PFSK-1 (cell line): Measurements from ENCODE around the gene PPM1M. TPM values are rescaled to one million over a fixed set of nuclear protein-coding genes. Genes with fewer than 3 reads are reported as not detected.

Experiments used
- FOXP2 ChIP-seq: optimal IDR thresholded peaks from 2 replicates; pipeline ENCODE3; 2011; ENCODE audit warnings: borderline replicate concordance, control low read depth, inconsistent platforms; ENCODE audit not compliant: insufficient read depth; ENCODE audit errors: extremely low read length, extremely low read depth
- POLR2AphosphoS5 ChIP-seq: IDR thresholded peaks from 2 replicates; pipeline ENCODE4 v1.6.1; 2012; ENCODE audit warnings: low read depth, mild to moderate bottlenecking, control low read depth, low read length, moderate library complexity
- SIN3A ChIP-seq: IDR thresholded peaks from 2 replicates; pipeline ENCODE4 v1.6.1; 2012; ENCODE audit warnings: mild to moderate bottlenecking, low read length, moderate library complexity, borderline replicate concordance; ENCODE audit not compliant: insufficient read depth
- TAF1 ChIP-seq: IDR thresholded peaks from 2 replicates; pipeline ENCODE4 v1.6.1; 2012; ENCODE audit warnings: low read length, control low read depth, borderline replicate concordance; ENCODE audit not compliant: insufficient read depth
- polyA plus RNA-seq: library from polyadenylated mRNA; unstranded; fragments of >200 nt; gene quantifications from one replicate; pipeline ENCODE4 v1.2.1, GENCODE V29; 2012; ENCODE audit warnings: low read depth, missing spikeins; ENCODE audit not compliant: insufficient read length
- TF ChIP-seq, protein P1 (sequence below), 2 experiments: IDR thresholded peaks; 2 replicates each; pipeline versions ENCODE4 v1.6.1 to v1.8.0; 2011 to 2012; ENCODE audit warnings: low read depth in 2 of 2, low read length in 2 of 2, control low read depth in 1 of 2, inconsistent platforms in 1 of 2, mild to moderate bottlenecking in 1 of 2, moderate library complexity in 1 of 2; ENCODE audit not compliant: insufficient read depth in 1 of 2

PPM1M gene, protein sequence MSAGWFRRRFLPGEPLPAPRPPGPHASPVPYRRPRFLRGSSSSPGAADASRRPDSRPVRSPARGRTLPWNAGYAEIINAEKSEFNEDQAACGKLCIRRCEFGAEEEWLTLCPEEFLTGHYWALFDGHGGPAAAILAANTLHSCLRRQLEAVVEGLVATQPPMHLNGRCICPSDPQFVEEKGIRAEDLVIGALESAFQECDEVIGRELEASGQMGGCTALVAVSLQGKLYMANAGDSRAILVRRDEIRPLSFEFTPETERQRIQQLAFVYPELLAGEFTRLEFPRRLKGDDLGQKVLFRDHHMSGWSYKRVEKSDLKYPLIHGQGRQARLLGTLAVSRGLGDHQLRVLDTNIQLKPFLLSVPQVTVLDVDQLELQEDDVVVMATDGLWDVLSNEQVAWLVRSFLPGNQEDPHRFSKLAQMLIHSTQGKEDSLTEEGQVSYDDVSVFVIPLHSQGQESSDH
- polyA plus RNA-seq: 16.0 TPM

DNA sequence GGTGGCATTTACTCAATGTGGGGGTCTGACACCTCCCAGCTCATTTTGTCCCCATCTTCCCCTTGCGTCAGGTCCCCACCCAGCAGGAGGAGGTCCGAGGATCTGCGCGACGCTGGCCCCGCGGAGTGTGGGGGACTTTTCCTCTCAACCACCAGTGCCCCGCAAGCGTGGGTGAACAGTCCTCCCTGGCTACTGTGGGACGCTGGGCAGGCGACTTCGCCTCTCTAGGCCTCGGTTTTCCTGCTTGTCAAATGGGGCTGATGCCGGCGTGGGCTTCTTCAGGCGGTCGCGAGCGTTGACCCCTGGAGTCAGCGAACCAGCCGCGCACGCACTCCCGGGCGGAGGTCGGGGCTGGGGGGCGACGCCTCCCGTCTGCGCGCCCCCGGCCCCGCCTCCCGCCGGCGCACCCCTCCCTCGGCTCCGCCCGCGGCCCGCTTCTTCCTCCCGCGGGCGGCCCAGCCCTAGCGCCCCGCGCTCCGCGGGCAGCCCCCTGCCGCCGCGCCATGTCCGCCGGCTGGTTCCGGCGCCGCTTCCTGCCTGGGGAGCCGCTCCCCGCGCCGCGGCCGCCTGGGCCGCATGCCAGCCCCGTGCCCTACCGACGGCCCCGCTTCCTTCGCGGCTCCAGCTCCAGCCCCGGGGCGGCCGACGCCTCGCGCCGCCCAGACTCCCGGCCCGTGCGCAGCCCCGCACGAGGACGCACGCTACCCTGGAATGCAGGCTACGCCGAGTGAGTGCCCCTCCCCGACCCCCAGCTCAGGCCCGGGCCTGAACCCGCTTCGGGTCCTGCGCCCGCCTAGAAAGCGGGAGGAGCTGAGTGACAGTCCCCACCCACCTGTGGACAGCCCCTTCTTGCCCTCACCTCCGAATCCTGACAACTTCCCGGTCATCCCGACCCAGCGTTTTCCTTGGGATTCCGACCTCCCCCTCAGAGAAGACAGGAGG lies at the start of gene PPM1M:
Gene PPM1M (plus strand): TSS at position 438 of the 942 bp plus-strand sequence. CDS start 66 bp downstream, at position 504.
- TF ChIP-seq TAF1 (no peak), SIN3A (no peak), FOXP2 (no peak), POLR2AphosphoS5 (no peak)
- TF ChIP-seq, protein P1, sequence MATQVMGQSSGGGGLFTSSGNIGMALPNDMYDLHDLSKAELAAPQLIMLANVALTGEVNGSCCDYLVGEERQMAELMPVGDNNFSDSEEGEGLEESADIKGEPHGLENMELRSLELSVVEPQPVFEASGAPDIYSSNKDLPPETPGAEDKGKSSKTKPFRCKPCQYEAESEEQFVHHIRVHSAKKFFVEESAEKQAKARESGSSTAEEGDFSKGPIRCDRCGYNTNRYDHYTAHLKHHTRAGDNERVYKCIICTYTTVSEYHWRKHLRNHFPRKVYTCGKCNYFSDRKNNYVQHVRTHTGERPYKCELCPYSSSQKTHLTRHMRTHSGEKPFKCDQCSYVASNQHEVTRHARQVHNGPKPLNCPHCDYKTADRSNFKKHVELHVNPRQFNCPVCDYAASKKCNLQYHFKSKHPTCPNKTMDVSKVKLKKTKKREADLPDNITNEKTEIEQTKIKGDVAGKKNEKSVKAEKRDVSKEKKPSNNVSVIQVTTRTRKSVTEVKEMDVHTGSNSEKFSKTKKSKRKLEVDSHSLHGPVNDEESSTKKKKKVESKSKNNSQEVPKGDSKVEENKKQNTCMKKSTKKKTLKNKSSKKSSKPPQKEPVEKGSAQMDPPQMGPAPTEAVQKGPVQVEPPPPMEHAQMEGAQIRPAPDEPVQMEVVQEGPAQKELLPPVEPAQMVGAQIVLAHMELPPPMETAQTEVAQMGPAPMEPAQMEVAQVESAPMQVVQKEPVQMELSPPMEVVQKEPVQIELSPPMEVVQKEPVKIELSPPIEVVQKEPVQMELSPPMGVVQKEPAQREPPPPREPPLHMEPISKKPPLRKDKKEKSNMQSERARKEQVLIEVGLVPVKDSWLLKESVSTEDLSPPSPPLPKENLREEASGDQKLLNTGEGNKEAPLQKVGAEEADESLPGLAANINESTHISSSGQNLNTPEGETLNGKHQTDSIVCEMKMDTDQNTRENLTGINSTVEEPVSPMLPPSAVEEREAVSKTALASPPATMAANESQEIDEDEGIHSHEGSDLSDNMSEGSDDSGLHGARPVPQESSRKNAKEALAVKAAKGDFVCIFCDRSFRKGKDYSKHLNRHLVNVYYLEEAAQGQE (IDR thresholded peaks at IDR 0.05; ENCODE audit: insufficient read depth in 1 of 2, low read depth in 2 of 2, low read length in 2 of 2): no peak

DNA sequence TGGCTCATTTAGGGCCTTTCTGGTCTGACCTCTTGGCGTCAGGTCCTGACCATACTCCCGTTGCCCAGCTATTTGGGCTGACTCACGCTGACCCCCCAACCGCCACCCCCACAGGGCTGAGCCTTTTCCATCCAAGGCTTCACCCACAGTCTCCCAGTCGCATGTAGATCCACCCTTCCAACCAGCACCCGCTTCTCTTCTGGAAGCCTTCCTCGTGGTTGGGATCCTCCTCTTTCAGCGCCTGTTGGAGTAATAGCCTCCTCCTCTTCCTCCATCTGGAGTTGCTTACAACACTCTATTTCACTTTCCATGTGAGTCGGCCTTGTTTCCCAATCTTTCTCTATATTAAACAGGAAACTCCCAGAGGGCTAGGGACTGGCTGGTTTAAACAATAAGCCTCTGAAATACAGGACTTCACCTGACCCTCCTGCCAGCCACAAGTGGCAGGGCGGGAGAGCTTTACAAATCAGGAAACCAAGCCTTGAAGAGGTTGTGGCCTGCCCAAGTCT lies 49.7 kb upstream of the PPM1M start:
- no peak for TF ChIP-seq TAF1
- TF ChIP-seq POLR2AphosphoS5: no peak
- TF ChIP-seq SIN3A: no peak
- TF ChIP-seq FOXP2: no peak
- TF ChIP-seq, protein P1 (IDR thresholded peaks at IDR 0.05; ENCODE audit: insufficient read depth in 1 of 2, low read depth in 2 of 2, low read length in 2 of 2): no peak

DNA sequence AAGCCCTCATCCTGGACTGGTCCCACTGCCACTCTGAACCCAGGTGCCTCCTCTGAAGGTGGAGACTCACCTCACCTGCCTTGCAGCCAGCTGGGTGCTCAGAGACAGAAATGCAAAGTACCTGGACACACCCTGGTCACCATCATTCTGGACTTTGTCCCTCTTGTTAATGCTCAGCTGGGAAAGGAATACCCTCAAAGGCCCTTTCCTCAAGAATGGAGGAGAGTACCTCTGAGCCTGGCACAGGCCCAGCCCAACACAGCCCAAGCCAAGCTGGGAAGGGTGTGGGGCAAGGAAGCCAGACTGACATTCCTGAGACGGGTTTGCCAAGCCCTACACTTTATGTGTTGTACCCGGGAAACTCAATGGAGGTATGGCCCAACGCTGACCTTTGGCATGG lies 48.6 kb upstream of the PPM1M start:
- TF ChIP-seq, protein P1 (IDR thresholded peaks at IDR 0.05; ENCODE audit: insufficient read depth in 1 of 2, low read depth in 2 of 2, low read length in 2 of 2): no peak
- no peak for TF ChIP-seq POLR2AphosphoS5

DNA sequence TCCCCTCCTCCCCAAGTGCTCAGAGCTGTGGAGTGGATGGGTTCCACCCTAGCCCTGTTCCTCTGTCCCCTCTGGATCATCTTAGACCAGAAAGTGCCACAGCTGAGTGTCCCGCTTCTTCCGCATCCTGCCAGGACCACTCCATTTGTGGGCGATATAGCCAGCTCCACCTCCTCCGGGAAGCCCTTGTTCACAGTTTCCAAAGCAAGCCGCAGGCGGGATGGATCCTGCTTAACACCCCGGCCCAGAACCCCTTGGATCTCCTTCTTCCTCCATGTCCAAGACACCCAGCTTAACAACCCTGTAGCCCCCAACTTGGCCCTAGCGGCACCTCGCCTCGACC lies 48.1 kb upstream of the PPM1M start:
- no peak for TF ChIP-seq POLR2AphosphoS5
- TF ChIP-seq, protein P1 (IDR thresholded peaks at IDR 0.05; ENCODE audit: insufficient read depth in 1 of 2, low read depth in 2 of 2, low read length in 2 of 2): no peak
- TF ChIP-seq SIN3A: no peak
- no peak for TF ChIP-seq FOXP2
- TF ChIP-seq TAF1: no peak
